ENCODE data around the gene BCOR. TPM values are rescaled to one million over a fixed set of nuclear protein-coding genes. Genes with fewer than 3 reads are reported as not detected.

BCOR gene
- polyA plus RNA-seq, 1 of the 3 experiments (the other 2 are of a cell fraction), result 8.8 TPM

DNA sequence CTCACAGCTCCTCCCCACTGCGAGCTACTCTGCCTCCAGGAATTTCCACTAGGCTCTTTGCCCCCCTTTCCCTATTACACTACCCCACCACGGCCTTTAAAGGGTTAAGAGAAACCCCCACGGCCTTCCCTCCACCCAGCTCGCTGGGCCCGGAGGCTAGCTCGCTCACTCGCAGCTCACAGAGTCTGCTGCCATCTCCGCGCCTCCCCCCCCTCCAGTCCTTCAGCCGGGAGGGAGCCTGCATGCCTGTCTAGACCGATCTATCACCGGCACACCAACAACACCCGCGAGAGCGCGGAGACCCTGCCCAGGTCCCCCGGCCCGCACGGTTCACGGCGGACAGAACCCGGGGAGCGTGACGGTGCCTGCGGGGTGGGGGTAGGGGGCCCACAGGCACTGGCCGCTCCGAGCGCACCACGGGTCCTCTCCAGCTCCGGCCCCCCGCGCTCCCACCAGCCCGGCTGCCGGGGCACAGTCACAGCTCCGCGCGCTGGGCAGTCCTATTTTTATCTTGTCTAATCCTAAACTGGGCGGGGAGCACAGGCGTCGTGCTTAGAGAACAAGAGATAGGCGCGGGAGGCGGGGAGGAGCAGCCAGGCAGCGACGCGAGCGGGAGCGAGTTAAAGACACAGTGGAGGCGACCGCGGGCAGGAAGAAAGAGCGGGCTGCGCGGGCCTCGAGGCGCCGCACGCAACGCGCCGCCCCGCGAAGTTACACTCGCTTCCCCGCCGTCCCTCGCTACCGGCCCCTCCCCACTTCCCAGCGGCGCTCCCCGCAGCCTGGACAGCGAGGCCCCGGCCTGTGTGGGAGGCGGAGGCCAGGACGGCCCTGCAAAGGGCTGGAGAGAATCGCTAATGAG is 3.5 kb downstream of the BCOR start (continued):
- TF ChIP-seq MEF2A (IDR thresholded peaks at IDR 0.05; ENCODE audit: borderline replicate concordance, low read depth) (no peak), FOSL2 (IDR thresholded peaks at IDR 0.05; ENCODE audit: borderline replicate concordance, low read depth) (no peak), GATA2 (CRISPR knock-in tag; IDR thresholded peaks at IDR 0.05) (no peak; the same call in 1 of the 2 replicates), EP300 (IDR thresholded peaks at IDR 0.05; ENCODE audit: borderline replicate concordance in 1 of 2, low read depth in 1 of 2, low read length in 1 of 2) (no peak)
- TF ChIP-seq, protein P1, sequence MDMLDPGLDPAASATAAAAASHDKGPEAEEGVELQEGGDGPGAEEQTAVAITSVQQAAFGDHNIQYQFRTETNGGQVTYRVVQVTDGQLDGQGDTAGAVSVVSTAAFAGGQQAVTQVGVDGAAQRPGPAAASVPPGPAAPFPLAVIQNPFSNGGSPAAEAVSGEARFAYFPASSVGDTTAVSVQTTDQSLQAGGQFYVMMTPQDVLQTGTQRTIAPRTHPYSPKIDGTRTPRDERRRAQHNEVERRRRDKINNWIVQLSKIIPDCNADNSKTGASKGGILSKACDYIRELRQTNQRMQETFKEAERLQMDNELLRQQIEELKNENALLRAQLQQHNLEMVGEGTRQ (IDR thresholded peaks at IDR 0.05; ENCODE audit: borderline replicate concordance, low read depth, low read length), result no peak

DNA sequence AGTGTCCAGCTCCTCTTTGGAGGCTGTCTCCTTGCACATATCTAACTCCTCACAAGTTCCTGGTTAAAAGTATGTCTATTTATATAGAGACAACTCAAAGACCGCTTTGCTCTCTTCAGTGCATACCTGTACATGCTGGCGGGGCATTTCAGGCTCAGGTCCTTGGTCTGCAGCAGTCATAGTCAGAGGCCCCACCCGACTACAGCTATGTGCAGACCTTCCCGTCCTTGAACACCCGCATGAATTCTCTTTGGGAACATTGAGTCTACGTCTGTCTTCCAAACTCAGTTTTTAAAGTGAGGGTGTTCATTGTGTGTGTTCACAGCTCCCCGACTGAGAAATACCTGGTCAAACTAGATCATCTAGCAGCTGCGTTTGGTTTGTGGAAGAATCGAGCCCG is 4.2 kb downstream of the BCOR start:
- peak overlapping the region; percentile 60 to 68 for H3K4me3 ChIP-seq (ENCODE audit: low read depth in 2 of 2, low read length in 1 of 2)
- ChIA-PET CTCF (interaction anchor here (0.8 to 1.2 kb wide), 4 partner anchors 24 to 363 kb away, joined by 3 to 6 read pairs (median 4); no protein-coding TSS in a partner anchor), POLR2A (interaction anchor here (0.5 to 1.6 kb wide), 7 partner anchors 12 to 280 kb away, joined by 3 to 7 read pairs (median 4); no protein-coding TSS in a partner anchor)
- H3K79me2 ChIP-seq (ENCODE audit: insufficient read depth), result peaks cover 78% of the 10 kb centered on the region
- no peaks in the 10 kb centered on the region for H3F3A ChIP-seq (replicated peaks; ENCODE audit: insufficient read depth)
- no peak for DNase-seq
- H3K36me3 ChIP-seq (replicated peaks in 1 of 2; ENCODE audit: control insufficient read depth in 1 of 2, insufficient read depth in 2 of 2, low read length in 1 of 2), result no peaks in the 10 kb centered on the region
- H3K27me3 ChIP-seq (ENCODE audit: insufficient read depth), result peaks cover 7% of the 10 kb centered on the region; the same call in 1 of the 2 replicates
- peak overlapping the region; percentile 85 for H3K4me2 ChIP-seq
- no peaks in the 10 kb centered on the region for H3K9me3 ChIP-seq
- H2AFZ ChIP-seq (ENCODE audit: low read depth), result no peak overlapping the region
- peaks cover 3 to 33% of the 10 kb centered on the region in 2 experiments; a peak in 3 of 4 replicates for H3K4me1 ChIP-seq (ENCODE audit: control insufficient read depth in 1 of 2, insufficient read depth in 2 of 2, low read depth in 1 of 2, low read length in 1 of 2)
- TF ChIP-seq EZH2phosphoT487 (IDR thresholded peaks at IDR 0.05; ENCODE audit: borderline replicate concordance, low read depth) (no peak), TCF12 (IDR thresholded peaks at IDR 0.05) (no peak), GATA2 (CRISPR knock-in tag; IDR thresholded peaks at IDR 0.05) (no peak), RFX5 (IDR thresholded peaks at IDR 0.05; ENCODE audit: low read length) (no peak), TEAD4 (IDR thresholded peaks at IDR 0.05; ENCODE audit: borderline replicate concordance, insufficient read depth) (no peak), FOSL2 (IDR thresholded peaks at IDR 0.05; ENCODE audit: borderline replicate concordance, low read depth) (no peak), SMC3 (IDR thresholded peaks at IDR 0.05; ENCODE audit: low read depth, low read length) (no peak), EP300 (IDR thresholded peaks at IDR 0.05; ENCODE audit: borderline replicate concordance in 1 of 2, low read depth in 1 of 2, low read length in 1 of 2) (no peak), POLR2AphosphoS5 (IDR thresholded peaks at IDR 0.05; ENCODE audit: low read depth, low read length) (no peak), REST (IDR thresholded peaks at IDR 0.05; ENCODE audit: low read depth, low read length) (no peak), IRF3 (IDR thresholded peaks at IDR 0.05; ENCODE audit: low read depth, low read length) (no peak), TAF1 (IDR thresholded peaks at IDR 0.05; ENCODE audit: borderline replicate concordance, low read depth, low read length) (no peak), SIN3A (IDR thresholded peaks at IDR 0.05; ENCODE audit: borderline replicate concordance, low read depth, low read length) (no peak)
- TF ChIP-seq, protein P2, sequence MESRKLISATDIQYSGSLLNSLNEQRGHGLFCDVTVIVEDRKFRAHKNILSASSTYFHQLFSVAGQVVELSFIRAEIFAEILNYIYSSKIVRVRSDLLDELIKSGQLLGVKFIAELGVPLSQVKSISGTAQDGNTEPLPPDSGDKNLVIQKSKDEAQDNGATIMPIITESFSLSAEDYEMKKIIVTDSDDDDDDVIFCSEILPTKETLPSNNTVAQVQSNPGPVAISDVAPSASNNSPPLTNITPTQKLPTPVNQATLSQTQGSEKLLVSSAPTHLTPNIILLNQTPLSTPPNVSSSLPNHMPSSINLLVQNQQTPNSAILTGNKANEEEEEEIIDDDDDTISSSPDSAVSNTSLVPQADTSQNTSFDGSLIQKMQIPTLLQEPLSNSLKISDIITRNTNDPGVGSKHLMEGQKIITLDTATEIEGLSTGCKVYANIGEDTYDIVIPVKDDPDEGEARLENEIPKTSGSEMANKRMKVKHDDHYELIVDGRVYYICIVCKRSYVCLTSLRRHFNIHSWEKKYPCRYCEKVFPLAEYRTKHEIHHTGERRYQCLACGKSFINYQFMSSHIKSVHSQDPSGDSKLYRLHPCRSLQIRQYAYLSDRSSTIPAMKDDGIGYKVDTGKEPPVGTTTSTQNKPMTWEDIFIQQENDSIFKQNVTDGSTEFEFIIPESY (IDR thresholded peaks at IDR 0.05; ENCODE audit: borderline replicate concordance, low read depth), result no peak
- TF ChIP-seq, protein P1 (IDR thresholded peaks at IDR 0.05; ENCODE audit: borderline replicate concordance, low read depth, low read length), result no peak
- 42% methylated on average over 9 of the region's 10 CpGs for WGBS (ENCODE audit: low lambda C conversion rate)
- peaks cover 32% of the 10 kb centered on the region for H4K20me1 ChIP-seq (ENCODE audit: insufficient read depth)
- no peaks in the 10 kb centered on the region for H3K9me2 ChIP-seq
- peak overlapping the region; percentile 65; the same call in 1 of the 2 replicates for H3K9ac ChIP-seq
- H3K27ac ChIP-seq (ENCODE audit: low read depth in 2 of 2, low read length in 1 of 2), result peak overlapping the region; percentile 63 to 79; a peak in 3 of 4 replicates
